Measurements from ENCODE around the gene ITPR2.
"Not testable (repeated sequence)": the region's sequence is repeated elsewhere in the genome, so short reads cannot be mapped to it uniquely, and the experiment has no call there.

The ITPR2 gene

DNA sequence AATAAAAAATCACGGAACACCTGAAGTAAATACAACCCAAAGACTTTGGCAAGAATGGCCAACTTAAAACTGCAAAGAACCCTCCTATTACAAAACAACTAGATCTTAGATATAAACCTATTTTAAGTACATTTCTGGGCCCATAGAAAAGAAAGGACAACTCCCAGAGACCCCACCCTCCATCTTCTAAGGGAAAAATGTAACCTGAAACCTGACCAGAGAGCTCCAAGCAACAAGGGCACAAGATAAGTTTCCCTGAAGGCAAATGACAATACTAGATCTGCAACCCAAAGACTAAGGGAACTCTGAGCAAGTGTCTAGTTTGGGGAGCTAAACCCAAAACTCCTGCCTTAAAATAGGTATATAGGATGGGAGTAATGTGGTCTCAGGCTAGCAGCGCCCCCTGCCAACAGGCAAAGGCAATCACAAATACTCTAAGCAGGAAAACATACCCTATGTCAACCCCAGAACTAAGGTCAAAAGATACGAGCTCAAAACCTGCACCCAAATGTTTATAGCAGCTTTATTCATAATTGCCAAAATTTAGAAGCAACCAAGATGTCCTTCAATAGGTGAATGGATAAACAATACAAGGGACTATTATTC lies 218.9 kb downstream of the ITPR2 start:
- DNase-seq = no peak

DNA sequence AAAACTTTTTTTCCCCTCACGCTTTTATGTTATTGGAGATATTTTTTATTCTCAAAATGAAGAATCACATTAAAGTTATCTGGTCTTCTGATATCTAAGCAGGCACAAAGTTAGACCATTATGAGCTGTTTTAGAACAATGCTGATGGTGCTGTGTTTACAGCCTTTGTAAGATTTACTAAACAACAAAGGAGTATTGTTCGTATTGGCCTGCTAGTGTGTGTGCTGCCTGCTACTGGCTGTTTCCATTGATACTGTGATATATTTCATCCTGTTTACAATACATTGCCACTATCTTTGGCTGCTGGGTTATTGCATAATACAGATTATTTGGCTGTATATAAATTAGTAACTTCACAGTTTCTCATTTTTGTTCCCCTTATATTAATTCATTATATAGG lies 220.8 kb downstream of the ITPR2 start:
- no peak for DNase-seq

DNA sequence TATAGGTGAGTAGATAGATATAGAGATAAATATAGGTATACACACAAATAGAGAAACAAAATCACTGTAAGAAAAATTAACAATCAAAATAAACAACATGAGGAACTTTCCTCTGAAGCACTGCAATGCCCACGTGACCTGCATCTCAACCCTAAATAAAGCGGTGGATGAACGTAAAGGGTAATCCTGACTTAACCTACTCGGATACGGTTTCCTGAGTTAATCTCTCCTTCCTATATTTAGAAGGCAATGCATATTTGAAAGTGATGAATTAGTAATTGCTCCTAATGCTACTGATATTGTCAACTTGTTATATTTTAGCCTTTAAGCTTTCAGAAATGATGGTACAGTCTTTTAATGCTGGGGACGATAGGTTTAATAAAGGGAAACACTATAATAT lies 221.4 kb downstream of the ITPR2 start:
- no peak for DNase-seq

DNA sequence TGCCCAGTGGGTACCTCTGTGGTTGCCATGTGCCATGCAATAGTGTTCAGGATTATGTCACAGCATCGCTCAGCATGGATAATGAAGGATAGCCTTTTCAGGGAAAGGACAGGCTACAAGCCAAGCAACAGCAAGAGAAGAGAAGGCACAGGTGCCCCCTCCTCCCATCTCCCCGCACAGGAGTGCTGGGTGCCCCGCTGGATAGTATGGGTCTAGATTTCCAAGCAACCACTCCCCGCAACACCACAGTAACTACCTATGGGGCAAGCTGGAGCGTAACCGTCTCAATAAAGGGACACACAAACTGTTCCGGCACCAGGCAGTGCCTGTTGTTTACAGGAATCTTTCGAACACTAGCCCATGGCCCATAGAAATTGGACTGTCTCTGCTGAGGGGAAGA lies 222.2 kb downstream of the ITPR2 start:
- DNase-seq = no peak

DNA sequence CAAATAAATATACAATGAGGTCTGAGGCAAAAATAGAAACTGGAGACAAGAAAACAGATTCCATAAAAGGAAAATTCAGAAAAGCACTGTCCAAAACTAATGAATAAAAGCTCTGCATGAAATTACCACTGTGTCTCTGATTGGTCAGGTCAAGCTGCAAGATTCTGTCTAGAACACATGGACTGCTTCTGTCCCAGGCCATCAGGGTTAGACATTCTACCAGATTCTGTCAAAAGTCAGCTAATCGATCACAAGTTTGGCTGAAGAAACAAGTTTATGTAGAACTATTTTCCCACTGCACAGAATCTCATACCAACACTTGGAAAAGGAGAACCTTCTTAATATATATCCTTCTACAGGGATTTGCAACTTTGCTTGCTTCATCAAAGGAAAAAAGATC lies 223.0 kb downstream of the ITPR2 start:
- no peak for DNase-seq

DNA sequence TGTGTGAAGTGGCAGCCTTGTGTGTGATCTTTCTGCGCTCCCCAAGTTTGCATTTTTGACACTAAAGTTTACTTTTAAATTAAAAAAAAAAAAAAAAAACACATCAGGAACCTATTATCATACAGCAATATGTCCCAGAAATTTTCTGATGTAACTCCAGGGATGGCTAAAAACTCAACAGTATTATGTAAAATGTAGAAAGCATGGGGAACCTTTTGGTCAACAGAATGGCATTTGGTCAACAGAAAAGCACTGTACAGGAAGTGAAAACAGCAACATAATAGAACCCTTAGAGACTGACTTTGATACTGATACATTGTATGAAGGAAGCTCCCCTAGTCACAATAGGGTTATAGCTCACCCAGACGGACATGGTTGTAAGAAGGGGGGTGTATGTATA lies 224.3 kb downstream of the ITPR2 start:
- DNase-seq = no peak

DNA sequence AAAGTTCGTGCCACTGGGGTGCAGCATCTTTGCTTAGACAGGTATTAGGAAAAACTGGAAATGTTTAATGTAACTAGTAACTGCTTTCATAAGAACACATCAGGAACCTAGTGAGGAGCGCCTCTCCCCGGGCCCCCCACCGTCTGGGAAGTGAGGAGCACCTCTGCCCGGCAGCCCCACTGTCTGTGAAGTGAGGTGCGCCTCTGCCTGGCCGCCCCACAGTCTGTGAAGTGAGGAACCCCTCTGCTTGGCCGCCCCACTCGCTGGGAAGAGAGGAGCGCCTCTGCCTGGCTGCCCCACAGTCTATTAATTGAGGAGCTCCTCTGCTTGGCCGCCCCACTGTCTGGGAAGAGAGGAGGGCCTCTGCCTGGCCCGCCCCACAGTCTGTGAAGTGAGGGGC lies 224.7 kb downstream of the ITPR2 start:
- DNase-seq = no peak

DNA sequence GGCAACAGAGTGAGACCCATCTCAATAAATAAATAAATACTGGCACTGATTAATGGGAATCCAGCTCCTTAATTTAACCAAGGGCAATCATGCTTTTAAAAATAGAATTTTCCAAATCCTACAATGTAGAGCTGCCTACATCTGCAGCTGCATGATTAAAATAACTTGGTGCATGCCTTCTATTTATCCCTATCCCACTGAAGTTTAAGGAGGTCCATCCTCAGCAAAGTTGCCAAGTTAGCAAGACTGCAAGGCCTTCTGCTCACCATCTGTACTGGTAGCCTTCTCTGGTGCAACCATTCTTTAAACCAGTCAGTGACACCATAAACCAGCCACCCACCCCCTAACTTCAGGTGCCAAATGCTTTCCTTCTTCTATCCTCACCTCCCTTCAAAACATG lies 226.1 kb downstream of the ITPR2 start:
- no peak for DNase-seq

DNA sequence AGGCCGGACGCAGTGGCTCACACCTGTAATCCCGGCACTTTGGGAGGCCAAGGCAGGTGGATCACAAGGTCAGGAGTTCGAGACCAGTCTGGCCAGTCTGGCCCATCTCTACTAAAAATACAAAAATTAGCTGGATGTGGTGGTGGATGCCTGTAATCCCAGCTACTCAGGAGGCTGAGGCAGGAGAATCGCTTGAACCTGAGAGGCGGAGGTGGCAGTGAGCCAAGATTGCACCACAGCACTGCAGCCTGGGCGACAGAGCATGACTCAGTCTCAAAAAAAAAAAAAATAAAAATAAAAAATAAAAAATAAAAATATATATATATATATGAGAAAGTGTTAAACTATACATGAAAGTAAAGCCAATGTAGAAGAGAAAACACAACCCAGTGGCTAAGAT lies 228.2 kb downstream of the ITPR2 start:
- not testable (repeated sequence) for DNase-seq

DNA sequence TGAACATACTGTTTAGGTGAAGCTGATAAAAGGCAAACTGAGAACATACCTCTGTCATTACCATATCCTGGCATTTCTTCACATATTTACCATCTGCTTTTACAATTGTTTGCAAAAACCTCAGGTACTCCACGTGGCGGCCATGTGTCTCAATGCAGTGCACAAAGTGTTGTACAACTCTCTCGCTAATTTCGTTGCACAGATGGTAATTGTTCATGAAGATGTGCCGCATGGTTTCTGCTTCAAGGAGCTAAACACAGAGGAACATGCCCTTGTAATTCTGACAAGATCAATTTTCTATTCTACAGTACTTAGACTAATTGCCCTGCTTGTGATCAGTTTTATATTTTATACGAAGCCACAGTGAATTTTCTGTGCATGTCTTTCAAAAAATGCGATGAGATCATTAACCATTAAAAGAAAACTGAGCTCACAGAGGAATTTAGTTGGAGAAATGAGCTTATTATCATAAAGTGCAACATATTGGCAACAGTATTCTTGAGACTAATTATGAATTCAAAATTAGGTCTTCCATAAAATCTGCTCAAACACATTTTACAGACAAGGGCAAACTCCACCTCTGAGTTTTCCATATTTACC lies 233.8 kb downstream of the ITPR2 start:
- no peak for DNase-seq

DNA sequence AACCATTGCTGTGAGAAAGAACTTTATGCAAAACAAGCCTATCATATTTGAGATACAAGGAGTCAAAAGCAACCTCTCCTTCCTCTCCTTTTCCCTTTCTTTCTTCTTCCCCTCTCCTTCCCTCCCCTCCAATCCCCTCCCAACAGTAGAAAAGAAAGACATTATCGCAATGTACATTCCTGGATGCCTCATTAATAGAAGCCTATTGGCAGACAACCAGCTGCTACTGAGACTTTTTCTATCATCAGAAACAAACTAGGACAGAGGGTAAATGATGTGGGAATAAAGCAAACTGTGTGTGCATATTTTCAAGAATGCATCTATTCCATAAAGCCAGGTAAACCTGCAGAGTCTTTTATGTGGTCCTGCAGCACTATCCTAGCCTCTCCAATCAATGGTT lies 237.2 kb downstream of the ITPR2 start:
- no peak for DNase-seq

DNA sequence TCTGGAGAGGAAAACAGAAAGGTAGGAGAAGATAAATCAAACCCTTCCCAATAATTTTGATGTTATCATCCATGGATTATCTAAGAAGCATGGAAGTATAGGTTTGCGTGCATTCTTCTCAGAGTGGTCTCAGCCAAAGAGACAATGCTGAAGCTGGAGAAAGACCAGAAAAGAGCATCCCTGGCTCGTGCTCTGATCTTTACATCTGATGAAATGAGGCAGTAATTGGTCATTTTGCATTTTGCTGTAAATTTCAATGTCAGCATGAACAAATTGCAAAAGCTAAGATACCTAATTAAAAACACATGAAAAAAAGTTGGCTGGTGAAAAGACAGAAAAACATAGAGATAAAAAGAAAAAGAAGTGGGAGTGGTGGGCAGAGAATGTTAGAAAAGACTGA lies 252.4 kb downstream of the ITPR2 start:
- no peak for DNase-seq

DNA sequence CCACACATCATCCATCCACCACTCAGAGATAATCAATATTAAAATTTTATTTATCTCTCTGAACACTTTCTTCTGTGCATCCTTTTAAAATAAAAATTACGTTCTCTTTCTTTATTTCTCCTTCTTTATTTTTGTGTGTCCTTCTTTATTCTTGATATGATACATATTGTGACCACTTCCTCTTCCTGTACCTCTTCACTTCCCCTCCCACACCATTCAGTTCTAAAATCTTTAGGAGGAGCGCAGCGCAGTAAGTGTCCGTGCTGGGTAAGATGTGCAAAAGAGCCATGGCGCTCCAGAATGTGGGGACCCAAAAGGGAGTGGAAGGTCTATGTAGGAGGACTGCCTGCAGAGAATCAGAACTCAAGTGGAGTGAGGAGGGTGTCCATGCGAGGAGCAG lies 256.7 kb downstream of the ITPR2 start:
- DNase-seq = no peak

DNA sequence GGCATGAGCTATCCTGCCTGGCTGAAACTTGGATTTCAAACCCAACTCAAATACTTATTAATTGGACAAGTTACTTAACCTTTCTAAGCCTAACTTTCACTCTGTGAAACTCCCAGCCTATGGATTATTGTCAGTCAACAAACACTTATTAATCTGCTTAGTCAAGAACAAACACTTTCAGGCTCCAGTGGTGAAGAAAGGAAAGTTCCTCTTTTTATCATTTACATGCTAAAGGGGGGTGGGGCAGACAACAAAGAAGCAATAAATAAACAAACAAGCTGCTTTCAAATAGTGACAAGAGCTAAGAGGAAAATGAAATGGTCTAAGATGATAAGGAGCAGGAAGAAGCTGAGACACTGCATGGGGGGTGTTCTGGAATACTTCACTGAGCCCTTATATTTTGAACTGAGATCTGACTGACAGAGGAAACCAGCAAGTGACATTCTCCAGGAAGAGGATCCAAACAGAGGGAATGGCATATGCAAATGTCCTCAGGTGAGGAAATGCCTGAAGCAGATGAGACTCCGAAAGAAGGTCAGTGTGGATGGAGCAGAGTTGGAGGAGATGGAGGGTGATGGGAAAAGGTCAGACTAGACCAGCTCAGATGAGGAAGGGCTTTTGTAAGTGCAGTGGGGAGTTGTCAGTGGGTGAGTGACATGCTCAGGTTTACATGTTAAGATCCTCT lies 259.6 kb downstream of the ITPR2 start:
- DNase-seq = no peak

DNA sequence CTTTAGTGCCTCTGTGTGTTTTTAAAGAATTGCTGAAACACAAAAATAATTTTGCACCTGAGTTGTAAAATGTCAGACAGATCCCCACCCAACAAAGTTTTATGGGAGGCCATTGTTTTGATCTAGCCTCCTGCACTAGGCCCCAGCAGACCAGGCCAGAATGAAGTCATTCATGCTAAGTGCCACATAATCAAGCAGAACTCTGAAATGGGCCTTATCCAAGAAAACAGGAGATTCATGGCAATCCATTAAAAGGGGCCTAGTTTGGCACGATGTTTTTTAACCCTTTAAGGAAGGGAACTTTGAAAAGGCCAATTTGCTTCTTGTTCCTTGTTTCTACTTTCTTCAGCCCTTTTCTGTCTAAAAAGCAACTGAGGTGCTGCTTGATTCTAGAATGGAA lies 260.9 kb downstream of the ITPR2 start:
- no peak for DNase-seq

DNA sequence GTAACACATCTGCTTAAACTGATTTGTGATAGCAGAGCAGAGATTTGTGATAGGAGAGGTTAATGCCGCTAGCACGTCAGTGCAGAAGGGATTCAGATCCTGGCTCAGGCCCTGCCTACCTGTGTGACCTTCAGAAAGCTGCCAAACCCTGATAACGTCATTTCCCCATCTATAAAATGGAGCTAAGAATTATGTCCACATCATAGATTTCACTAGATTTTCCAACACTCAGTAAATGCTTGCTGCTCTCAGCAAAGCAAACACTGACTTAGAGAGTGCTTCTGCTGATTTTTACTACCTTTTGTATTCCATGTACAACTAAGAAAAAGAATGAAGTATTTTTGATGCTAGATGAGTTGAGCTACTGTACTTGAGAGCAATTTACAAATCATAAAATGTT lies 261.4 kb downstream of the ITPR2 start:
- DNase-seq = no peak

DNA sequence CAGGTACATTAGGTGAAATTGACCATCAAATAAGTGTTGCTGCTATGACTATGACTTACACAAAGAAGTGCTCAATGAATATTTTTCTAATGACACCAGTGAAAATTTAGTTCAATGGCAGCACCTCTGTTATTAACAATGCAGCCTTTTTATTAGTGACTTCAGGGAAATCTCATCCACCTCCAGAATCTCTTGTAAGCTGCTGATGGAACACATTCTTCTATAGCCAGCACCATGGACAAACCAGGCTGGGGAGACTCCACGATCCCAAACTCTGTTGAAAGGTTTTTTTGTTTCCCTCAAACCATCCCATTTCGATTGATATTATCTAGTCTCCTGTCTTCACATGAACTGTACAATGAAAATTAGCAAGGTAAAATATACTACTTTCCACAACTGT lies 265.9 kb downstream of the ITPR2 start:
- no peak for DNase-seq

DNA sequence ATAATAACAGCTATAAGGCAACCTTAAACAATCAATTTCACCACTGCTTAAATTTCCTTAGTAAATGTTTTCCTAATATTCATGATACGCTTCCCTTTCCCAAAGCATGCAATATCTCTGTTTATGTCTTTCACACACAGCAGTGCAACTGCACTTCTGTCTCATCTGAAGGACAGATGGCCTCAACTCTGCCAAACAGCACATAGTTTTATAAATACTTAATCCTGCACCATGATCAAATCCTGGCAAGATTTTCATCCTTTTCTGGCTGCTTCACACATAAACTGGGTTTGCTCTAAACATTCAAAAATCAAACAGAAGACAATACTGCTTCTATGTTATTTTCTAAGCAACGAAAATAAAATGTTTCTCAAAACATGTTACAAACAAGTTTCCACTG lies 266.3 kb downstream of the ITPR2 start:
- DNase-seq = no peak

DNA sequence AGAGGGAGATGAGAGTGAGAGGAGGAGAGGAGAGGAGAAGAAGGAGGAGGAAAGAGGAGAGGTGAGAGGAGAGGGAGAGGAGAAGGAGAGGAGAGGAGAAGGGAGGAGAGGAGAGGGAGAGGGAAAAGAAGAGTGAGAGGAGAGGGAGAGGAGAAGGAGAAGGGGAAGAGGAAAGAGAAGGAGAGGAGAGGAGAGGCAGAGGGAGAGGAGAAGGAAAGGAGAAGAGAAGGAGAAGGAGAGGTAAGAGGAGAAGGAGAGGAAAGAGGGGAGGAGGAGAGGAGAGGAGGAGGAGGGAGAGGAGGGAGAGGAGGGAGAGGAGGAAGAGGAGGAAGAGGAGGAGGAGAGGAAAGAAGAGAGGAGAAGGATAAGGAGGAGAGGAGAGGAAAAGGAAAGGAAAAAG lies 266.8 kb downstream of the ITPR2 start:
- no peak for DNase-seq

DNA sequence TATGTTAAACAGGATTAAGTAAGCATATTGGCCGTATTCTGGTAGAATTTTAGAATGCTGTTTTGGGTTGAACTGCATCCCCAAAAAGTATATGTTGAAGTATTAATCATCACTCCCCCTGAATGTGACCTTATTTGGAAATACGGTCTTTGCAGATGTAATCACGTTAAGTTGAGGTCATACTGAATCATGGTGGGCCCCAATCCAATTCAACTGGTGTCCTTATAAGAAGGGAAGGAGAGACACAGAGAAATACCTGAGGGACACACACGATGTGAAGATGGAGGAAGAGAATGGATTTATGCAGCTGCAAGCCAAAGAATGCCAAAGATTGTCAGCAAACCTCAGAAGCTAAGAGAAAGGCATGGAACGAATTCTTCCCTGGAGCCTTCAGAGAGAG lies 268.6 kb downstream of the ITPR2 start:
- no peak for DNase-seq

DNA sequence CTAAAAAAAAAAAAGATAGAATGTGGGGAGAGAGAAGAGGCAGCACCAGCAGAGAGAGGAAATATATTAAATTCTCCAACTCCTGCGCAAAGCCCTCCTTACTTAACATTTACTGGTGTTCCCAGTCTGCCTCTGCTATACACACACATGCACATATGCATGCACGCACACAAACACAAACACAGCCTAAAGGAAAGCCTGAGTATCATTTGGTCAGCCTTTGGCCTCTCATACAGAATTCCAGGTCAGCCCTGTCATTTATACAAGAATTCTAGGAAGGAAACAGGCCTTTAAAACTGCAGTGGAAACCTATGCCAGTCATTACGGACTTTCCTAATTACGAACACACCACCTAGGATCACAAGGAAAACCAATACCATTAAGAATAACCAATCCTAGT lies 269.4 kb downstream of the ITPR2 start:
- no peak for DNase-seq

DNA sequence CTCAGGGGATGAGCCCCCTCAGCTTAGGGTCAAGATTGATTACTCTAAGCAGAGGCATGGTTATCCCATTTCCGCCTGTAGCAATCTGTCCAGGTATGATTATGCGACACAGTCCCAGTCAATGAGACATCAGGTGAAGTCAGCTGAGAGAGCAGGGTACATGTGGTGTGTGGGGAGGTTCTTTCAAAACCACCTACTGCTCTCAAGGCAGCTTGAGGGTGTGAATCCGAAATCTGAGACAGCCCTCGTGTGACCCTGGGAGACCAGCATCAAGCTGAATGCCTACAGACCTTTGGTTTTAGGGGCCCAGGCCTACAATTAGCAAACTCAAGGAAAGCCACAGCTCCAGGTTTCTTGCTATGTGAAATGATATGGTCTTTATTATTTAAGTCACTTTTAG lies 275.7 kb downstream of the ITPR2 start:
- DNase-seq = no peak

DNA sequence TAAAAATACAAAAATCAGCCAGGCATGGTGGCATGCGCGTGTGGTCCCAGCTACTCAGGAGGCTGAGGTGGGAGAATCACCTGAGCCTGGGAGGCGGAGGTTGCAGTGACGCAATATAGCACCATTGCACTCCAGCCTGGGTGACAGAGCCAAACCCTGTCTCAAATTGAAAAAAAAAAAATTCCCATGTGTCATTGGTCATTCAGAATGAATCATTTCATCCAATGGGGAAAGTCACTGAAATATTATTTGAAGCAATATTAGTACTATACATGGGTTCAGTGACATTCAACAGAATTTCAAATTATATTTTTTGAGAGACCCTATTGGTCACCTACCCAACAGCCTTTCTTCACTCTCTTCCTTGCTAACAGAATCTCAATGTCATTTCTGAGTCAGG lies 276.1 kb downstream of the ITPR2 start:
- no peak for DNase-seq

DNA sequence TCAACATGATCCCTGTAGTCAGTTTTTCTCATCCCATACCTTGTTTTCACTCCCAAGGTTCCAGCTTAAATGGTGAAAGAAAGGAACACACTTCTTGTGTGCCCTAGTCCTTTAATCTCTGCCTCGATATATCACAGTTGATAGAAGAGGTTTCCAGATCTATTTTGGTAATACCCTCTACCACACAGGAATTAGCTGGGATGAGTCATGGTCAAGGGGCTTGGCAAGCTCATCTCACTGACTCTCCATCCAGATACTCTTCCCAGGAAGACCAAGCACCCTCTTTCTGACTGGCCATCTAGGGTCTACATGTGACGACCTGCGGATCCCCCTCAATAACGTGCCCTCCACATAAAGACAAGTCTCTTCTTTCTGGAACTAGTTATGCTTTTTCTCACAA lies 277.9 kb downstream of the ITPR2 start:
- DNase-seq = no peak

DNA sequence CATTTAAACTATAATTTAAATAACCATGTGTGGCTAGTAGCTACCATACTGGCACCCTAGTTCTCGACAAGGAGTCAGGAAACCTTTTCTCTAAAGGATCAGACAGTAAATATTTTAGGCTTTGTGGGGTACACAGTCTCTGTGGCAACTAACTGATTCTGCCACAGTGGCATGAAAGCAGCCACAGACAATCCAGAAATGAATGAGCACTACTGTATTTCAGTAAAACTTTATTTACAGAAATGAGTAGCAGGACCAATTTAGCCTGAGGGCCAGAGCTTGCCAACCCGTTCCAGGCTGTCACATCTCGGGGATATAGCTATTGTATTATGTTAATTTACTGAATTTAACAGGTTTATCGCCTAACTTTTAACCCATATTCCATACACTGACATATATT lies 278.7 kb downstream of the ITPR2 start:
- no peak for DNase-seq
